GM12875 (cell line): ENCODE measurements around the gene BICD1.

ENCODE experiments used
- H3K4me3 ChIP-seq: one replicate; pipeline ENCODE4 v1.5.1; 2011; ENCODE audit warnings: low read depth, low read length, control low read depth
- CTCF ChIP-seq: IDR thresholded peaks from 2 replicates; pipeline ENCODE4 v1.5.1; 2011; ENCODE audit warnings: low read depth, mild to moderate bottlenecking, control low read depth, inconsistent platforms, low read length, moderate library complexity, borderline replicate concordance; ENCODE audit not compliant: insufficient read depth

BICD1 gene

DNA sequence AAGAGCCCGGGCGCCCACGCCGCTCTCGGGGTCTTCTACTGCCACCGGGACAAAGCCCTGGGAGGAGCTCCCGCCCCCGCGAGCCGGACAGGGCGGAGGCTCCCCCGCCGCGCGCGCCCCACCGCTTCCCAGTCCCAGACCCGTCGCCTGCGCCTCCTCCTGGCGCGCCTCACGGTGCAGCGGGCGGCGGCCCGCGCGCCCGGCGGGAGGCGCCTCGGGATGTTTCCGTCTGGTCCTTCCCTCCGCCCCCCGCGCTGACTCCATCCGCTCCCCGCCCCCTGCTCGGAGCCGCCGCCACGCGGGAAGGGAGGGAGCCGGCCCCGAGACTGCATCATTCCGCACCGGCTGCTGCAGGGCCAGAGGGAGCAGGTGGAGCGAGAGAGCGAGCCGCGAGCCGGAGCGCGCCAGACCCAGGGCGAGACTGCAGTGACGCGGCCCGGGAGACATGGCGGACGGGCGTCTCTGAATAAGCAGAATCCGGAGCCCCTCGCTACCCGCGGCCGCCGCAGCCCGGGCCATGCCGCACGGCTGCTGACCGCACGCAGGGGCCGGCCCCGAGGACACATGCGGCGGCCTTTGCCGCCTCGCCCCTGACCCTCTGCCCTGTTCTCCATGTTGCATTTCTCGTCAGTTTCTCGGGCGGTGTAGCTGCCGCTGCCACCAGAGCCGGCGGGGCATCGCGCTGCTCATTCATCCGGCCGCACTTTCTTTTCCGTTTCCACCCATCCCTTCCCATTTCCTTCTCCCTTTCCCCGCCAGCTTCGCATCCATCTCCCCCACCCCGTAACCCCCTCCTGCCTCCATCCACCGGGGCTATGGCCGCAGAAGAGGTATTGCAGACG lies at the start of gene BICD1:
Gene BICD1, plus strand, starts transcription at position 331 of the 842 bp plus-strand sequence. Its CDS starts 485 bp downstream, at position 816.
- peak within 1 kb of the TSS; percentile 71 for H3K4me3 ChIP-seq
- TF ChIP-seq CTCF, result peak; percentile 54

- no peak for TF ChIP-seq CTCF
These were observed 45.6 kb upstream of the BICD1 start for GRCh38 chr12:32061033-32061432.

DNA sequence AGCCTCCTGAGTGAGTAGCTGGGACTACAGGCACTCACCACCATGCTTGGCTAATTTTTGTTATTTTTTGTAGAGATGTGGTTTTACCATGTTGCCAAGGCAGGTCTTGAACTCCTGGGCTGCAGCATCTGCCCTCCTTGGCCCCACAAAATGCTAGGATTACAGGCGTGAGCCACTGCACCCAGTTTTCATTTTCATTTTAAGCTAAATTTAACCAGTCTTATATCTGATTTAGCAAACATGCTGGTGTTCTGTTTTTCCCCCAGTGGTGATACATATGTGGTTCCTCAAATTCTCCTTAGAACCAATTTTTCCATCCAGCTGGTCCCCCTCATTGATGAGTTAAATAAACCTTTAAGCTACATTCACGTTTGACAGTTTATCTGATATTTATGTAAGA lies 43.8 kb upstream of the BICD1 start:
- TF ChIP-seq CTCF, result no peak
- no peak overlapping the region for H3K4me3 ChIP-seq

More at GRCh38 chr12:32061033-32061432, 45.6 kb upstream of the BICD1 start:
- no peak overlapping the region for H3K4me3 ChIP-seq

DNA sequence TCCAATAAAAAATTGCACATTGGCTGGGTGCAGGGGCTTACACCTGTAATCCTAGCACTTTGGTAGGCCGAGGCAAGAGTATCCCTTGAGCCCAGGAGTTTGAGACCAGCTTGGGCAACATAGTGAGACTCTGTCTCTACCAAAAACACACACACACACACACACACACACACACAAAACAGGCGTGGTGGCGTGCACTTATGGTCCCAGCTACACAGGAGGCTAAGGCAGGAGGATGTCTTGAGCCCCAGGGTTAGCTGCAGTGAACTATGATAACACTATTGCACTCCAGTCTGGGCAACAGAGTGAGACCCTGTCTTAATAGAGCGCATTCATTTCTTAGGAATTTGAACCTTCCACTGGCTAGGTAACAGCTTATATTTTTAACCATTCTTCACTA lies 42.9 kb upstream of the BICD1 start:
- no peak overlapping the region for H3K4me3 ChIP-seq
- TF ChIP-seq CTCF, result no peak

GRCh38 chr12:32066206-32066605 lies 40.4 kb upstream of the BICD1 start:
- TF ChIP-seq CTCF, result no peak
- no peak overlapping the region for H3K4me3 ChIP-seq

- no peak overlapping the region for H3K4me3 ChIP-seq
- TF ChIP-seq CTCF, result no peak
These were observed 37.6 kb upstream of the BICD1 start for GRCh38 chr12:32069071-32069470.

GRCh38 chr12:32069731-32070130 lies 36.9 kb upstream of the BICD1 start:
- no peak for TF ChIP-seq CTCF
- no peak overlapping the region for H3K4me3 ChIP-seq
